ENCODE results near the gene R3HDM4.
A peak's percentile ranks its signal among the peaks of the same experiment; 100 is the strongest.

Gene R3HDM4

DNA sequence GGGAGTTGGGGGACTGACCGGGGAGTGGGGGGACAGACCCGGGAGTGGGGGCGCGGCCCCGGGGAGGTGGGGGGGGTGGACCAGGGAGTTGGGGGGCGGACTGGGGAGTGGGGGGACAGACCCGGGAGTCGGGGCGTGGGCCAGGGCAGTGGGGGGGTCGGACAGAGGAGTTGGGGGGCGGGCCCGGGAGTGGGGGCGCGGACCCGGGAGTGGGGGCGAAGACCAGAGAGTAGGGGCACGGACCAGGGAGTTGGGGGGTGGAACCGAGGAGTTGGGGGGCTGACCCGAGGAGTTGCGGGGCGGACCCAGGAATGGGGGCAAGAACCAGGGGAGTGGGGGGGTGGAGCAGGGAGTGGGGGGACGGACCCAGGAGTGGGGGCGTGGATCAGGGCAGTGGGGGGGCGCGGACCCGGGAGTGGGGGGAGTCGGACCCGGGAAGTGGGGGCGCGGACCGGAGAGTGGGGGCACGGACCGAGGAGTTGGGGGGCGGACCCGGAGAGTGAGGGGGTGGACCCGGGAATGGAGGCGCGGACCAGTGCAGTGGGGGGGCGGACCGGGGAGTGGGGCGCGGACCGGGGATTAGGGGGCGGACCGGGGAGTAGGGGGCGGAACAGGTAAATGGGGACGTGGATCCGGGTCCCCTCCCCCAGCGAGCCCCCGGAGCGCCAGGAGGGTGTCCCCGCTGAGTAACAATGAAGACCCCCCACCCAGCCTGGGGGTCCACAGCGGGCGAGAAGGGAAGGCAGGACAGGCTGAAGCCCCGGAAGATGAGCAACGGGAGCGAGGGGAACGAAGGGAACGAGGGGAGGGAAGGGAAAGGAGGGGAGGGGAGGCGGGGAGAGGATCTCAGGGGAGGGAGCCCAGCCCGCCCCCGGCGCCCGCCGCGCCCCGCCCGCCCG lies 589 bp downstream of the R3HDM4 start:
- no peak for DNase-seq (ENCODE audit: low read depth)

DNA sequence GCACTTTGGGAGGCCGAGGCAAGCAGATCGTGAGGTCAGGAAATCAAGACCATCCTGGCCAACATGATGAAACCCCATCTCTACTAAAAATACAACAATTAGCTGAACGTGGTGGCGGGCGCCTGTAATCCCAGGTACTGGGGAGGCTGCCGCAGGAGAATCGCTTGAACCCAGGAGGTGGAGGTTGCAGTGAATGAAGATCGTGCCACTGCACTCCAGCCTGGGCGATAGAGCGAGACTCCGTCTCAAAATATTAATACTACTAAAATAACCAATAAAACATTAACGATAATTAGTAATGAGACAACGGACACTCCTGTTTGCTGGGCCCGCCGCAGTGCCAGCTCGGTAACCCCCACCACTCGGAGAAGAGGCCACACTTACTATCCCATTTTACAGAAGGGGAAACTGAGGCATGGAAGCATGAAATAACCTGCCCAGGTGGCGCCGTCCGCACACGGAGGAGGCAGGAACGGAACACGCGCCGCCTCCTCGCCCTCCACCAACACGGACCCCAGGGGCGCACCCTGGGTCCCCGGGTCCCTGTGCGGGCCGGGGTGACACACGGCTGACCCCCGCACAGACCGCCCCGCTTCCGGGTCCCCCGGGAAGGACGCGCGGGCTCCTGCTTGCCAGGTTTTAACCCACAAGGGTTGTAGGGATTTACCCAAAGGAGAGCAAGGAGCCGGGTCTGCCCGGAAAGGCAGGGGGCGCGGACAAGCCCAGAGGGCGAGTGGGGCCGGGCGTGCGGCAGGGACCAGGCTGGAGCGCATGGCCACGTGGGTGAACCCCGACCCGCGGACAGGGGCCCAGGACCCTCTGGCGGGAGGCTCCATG lies 1.6 kb downstream of the R3HDM4 start:
- no peak for DNase-seq (ENCODE audit: low read depth)

DNA sequence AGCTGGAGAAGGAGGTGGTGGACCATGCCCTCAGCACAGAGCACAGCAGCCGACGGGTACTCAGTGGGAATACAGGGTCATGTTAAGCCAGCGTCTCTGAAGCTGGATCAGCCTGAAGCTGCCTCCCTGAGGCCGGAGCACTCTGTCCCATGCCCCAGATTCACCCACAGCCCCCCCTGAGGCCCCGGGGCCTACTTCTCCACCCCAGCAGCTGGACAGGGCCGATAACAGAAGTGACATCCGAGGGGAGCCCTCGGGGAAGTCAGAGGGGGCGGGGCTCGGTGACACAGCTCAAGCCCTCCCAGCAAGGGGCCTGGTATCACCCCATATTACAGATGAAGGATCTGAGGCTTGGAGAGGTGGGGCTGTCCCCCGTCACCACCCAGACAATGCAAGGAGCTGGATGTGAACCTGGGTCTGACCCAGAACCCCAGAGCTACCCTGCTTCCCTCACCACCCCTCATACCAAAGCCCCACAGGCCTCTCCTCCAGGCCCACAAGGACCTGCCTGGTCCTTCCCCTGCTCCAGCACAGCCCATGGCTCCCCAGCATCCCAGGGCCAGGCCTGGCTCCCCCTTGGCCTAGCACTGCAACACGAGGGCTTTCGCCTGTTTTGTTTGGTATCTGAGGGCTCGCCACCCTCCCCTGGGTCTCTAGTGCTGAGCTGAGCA lies 5.7 kb downstream of the R3HDM4 start:
- no peak for DNase-seq (ENCODE audit: low read depth)

DNA sequence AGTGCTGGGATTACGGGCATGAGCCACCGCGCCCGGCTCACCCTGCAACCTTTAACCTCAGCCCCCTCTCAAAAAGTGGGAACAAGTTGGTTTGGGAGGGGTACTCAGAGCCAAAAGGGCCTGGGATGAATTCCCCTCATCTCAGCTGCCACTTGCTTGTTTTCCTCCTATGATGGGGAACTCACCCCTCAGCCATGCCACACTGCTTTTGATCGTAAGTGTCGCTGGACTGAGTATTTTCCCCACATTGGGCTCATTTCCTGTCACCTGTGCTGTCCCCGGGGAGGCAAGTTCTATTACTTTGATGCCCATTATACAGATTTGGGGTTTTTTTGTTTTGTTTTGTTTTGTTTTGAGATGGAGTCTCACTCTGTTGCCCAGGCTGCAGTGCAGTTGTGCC lies 6.5 kb downstream of the R3HDM4 start:
- DNase-seq (ENCODE audit: low read depth) = no peak

DNA sequence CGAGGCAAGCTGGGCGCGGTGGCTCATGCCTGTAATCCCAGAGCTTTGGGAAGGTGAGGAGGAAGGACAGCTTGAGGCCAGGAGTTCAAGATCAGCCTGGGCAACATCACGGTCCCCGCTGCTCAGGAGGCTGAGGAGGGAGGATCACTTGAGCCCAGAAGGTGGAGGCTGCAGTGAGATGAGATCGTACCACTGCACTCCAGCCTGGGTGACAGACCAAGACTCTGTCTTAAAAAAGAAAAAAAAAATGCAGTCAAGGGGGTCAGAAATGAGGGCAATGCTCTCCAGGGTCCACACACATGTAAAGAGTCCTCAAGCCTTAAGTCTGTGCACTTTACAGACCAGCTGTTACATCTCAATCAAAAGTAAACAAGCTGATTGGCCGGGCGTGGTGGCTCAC lies 8.5 kb downstream of the R3HDM4 start:
- DNase-seq (ENCODE audit: low read depth) = no peak

DNA sequence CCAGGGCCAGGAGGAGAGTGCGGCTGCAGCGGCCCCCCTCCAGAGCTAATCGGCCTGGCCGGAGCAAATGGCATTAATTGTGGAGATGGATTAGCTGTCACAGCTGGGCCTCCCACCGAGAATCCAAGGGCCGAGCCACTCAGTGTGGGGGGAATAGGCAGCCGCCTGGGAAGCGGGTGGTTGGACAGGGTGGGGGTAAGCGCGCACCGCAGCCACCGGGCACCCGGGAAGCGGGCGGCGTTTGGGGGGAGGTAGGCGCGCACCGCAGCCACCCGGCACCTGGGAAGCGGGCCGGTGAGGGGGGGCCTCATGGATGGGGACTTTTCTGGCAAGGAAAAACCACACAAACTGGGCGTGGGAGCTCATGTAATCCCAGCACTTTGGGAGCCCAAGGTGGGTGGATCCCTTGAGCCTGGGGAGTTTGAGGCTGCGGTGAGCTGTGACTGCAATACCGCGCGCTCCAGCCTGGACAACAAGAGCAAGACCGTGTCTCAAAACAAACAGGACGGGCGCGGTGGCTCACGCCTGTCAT lies 9.7 kb downstream of the R3HDM4 start:
- DNase-seq (ENCODE audit: low read depth) = no peak

DNA sequence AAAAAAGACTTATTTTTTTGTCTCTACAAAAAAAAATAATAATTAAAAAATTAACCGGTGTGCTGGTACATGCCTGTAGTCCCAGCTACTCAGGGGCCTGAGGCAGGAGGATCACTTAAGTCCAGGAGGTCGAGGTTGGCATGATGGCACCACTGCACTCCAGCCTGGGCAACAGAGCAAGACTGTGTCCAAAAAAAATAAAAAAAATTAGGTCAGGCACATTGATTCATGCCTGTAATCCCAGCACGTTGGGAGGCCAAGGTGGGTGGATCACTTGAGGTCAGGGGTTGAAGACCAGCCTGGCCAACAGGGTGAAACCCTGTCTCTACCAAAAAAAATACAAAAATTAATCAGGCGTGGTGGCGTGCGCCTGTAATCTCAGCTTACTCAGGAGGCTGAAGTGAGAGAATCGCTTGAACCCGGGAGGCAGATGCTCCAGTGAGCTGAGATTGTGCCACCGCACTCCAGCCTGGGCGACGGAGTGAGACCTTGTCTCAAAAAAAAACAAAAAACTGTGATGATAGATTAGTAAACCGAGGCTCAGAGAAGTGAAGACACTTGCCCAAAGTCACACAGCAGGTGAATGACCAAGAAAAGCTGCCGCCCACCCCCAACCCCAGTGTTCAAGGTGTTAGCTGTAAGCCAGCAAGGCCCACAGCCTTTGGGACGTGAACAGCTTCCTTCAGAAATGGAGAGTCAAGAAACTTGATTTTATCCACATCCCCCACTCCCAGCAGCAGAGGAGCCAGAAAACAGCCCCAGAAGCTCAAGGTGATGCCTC lies 10.4 kb downstream of the R3HDM4 start:
- DNase-seq (ENCODE audit: low read depth) = no peak

DNA sequence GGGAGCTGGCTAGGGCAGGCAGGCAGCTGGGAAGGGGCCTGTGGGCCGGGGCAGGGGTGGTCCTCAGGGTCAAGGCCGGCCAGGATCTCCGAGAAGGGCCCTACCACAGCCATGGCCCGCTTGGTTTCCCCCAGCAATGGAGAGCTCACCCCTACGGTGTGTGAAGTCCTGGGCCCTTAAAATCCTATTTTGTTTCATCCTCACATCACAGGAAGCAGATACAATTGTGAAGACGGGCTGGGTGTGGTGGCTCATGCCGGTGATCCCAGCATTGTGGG lies 11.0 kb downstream of the R3HDM4 start:
- DNase-seq (ENCODE audit: low read depth) = no peak

DNA sequence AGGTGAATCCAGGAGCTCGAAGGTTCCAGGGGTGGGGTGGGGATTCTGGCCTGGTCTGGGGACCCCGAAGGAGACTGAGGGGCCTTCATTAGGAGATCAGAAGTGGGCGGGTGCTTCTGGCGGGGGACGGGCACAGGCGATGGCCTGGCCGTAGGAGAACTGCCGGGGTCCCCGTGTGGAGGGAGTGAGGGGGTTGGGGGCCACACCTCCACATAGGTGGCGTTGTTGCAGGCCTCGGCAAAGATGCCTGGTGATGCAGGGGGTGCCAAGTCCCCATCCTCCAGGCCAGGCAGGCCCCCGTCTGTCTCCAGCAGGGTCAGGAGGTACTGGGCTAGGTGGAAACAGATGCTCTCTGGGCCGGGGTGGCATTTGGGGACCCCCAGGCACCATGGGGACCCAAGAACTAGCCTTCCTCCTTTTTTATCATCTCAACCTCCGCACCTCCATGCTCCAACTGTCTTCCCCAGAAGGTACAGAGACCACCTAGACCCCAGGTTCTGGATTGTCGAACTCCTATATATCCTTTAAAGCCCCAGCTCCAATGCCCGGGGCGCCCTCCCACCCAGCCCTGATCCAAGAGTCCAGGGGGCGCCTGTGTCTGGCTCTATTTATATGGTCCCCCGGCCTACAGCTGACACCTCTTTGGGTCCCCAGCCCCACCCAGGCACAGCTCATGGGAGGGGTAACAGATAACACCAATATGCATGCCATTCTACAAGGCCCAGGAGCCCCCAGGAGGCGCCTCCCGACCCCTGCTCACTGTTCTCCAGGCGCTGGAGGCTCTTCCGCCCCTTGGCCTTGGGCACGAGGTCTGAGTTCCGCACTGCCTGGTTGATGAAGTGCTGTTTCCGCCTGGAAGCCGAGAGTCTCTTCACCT lies 11.6 kb downstream of the R3HDM4 start:
- DNase-seq (ENCODE audit: low read depth) = no peak

DNA sequence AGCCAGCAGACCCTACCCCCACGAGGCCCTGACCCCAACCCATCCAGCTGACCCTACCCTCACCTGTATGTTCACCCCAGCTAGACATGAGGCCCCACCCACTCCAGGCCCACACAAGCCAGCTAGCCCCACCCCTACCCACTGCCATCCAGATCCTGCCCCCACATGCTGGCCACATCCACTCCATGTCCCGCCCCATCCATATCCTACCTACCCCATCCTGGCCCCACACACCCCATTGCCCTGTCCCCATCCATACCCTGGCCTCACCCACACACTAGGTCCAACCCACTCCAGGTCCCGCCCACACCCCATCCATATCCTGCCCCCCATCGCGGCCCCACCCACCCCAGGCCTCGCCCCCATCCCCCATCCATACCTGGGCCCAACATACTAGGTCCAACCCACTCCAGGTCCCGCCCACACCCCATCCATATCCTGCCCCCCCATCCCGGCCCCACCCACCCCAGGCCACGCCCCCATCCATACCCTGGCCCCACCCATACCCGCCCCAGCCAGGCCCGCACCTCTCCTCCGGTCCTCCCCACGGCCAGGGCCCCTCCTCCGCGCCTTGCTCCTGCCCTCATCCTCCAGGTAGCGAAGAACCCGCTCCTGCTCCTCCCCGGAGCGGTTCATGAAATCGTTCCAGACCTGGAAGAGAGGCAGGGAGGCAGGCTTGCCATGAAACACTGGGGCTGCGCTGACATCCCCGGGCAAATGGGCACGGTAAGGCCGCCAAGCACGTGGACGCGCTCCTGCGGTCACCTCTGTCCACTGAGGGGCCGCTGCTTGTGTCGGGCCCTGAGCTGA lies 12.5 kb downstream of the R3HDM4 start:
- DNase-seq (ENCODE audit: low read depth) = no peak

DNA sequence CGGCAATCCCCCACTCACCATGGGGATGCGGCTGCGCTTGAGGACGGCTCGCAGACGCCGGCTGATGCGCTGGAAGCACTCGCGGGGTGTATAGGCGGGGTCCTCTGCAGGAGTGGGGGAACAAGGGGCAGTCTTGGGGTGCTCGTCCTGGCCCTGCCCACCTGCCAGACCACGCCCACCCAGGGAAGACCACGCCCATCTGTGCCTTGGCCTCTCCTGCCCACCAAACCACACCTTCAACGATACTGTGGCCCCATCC lies 13.0 kb downstream of the R3HDM4 start:
- no peak for DNase-seq (ENCODE audit: low read depth)

DNA sequence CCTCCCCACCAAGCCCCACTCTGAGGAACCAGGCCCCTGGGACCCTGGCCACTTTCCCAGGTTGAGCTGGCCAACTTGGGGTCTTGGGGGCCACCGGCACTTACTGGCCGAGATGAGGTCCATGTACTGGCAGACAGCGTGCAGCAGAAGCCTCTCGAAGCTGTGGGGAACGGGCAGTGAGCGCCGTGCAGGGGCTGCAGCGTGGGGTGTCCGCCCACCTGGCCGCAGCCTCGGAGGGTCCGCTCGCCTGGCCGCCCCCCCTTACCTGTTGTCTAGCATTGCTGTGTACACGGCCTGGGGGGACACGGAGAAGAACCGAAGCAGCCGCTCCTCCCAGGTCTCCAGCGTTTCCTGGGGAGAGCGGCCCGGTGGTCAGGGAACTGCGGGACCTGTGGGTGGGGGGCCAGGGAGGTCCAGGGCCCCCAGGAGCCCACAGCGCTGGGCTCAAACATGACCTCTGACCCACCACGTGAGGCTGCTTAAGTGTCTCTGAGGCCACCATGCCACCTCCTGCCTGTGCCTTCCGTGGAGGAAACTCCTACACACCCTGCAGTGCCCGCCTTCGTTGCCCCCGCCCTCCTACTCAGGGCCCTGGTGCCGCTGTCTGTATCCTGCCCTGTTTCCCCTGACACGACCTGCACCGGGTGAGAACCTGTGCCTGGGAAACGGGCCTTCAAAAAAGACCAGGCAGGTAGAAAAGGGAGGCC lies 13.5 kb downstream of the R3HDM4 start:
- DNase-seq (ENCODE audit: low read depth) = no peak

DNA sequence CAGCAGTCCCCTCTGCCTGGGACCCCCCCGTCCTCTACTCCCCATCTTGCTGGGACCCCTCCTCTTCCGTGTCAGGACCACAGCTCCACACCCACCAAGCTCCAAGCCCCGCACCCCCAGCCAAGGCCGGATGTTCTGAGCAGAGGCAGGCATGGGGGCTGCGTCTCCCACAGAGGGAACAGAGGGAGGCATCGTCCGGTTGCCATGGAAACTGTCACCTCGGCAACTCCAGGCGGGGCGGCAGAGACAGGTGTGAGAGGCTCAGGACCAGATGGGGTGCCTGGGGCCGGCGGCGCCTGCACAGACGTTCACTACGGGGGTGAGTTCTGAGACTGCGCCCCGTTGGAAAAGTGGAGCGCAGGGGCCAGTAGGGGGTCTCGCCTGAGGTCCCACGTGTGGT lies 14.4 kb downstream of the R3HDM4 start:
- DNase-seq (ENCODE audit: low read depth) = no peak

DNA sequence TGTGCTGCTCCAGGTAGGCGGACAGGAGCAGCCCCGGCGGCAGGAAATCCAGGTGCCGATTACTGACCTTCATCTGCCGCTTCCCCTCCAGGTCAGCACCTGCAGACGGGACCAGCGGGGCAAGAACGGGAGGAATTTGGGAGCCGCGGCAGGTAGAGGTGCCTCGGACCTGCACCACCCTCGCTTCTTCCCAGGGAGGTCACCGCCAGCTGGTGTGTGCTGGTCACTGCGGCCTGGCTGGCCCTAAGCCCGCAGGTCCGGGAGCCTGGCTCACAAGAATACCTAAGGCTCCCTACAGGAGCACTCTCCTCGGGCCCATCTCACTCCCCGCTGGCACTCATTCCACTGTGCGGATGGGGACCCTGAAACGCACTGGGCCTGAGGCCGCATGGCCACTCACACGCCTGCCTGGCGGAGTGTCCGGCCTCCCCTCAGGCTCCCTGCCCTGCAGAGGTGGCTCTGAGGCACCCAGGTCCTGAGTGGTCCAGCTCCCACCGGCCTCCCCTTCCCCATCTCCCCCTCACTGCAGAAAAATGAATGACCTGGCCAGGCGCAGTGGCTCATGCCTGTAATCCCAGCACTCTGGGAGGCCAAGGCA lies 15.5 kb downstream of the R3HDM4 start:
- DNase-seq (ENCODE audit: low read depth) = no peak

DNA sequence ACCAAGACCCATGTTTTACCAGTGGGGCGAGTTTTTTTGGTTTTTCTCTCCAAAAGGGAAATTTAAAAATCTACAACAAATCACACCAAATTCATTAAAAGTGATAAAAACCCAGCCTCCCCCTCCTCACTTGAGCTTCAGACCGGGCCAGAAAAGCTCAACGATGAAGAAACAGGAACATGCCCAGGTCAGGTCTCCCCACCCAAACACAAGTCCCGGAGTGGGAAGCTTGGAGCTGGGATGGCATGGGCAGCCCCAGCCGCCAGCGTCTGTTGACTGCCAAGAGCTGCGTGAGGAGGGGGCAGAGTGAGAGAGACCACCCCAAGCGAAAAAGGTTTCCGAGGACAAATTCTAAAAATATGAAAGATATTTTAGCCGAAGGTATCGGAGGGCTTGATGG lies 16.0 kb downstream of the R3HDM4 start:
- no peak for DNase-seq (ENCODE audit: low read depth)

DNA sequence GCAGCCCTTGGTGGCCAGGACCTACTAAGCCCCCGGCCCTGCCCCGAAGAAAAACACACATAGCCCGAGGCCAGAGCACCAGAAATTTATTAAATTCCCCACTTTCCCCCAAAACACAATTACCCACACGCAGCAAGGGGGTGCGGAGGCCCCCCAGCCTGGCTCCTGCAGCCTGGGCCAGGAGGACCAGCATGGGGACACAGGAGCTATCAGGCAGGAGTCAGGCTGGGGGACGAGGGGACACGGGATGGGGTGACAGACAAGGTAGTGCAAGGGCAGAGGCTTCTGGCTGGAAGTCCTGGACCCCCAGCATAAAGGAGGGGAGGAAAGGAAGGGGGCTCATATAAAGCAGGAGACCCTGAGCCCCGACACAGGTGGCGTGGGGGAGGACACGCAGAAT lies 16.6 kb downstream of the R3HDM4 start:
- no peak for DNase-seq (ENCODE audit: low read depth)

DNA sequence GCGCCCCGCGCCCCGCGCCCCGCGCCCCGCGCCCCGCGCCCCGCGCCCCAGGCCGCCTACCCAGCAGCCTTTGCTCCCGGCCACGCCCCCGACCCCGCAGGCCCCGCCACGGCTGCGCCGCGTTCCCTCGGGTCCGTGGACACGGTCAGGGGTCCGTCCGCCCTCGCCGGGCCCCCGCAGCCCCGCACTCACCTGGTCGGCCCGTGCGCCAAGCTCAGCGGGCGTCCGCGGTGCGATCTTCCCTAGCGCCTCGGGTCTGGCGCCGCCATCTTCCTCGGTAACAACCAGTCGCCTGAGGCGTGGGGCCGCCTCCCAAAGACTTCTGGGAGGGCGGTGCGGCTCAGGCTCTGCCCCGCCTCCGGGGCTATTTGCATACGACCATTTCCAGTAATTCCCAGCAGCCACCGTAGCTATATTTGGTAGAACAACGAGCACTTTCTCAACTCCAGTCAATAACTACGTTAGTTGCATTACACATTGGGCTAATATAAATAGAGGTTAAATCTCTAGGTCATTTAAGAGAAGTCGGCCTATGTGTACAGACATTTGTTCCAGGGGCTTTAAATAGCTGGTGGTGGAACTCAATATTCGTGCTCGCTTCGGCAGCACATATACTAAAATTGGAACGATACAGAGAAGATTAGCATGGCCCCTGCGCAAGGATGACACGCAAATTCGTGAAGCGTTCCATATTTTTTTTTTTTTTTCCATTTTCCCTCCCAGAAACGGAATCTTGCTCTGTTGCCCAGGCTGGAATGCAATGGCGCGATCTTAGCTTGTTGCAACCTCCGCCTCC lies 19.9 kb downstream of the R3HDM4 start, which contains the start of the genes MED16 and RNU6-9:
TSS of gene MED16 (minus strand) at position 294 of the 796 bp plus-strand sequence. CDS start 2,056 bp downstream, outside the sequence.
TSS of gene RNU6-9 (plus strand) at position 591 of the 796 bp plus-strand sequence.
- DNase-seq (ENCODE audit: low read depth) = peak; percentile 85

DNA sequence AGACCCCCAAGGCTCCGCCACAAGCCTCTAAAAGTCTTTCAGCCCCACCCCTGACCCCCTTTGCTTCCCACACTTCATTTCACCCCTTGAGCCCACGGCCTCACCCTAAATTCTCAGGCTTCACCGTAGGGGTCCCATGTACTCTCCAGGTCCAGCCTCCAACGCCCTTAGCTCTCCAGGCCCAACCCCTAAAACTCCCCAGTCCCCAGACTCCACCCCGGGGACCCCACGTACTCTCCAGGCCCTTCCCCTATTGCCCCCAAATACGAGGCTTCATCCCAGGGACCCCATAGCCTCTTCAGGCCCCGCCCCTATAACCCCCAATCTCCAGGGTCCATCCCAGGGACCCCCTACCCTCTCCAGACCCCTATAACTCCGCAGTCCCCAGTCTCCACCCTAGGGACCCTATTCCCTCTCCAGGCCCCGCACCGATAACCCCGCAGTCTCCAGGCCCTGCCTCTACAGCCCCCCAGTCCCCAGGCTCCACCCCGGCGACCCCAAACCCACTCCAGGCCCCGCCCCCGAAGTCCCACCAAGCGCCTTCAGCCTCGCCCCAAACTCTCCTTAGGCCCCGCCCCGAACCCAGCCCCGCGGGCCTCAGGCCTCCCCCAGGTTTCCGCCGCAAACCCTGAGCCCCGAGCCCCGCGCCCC lies 20.7 kb downstream of the R3HDM4 start:
- DNase-seq (ENCODE audit: low read depth) = no peak

Measured in T-helper 22 cell (primary cell).